ENCODE results near the gene TRMO.

Gene TRMO

GRCh38 chr9:97873425-97873824 lies 48.9 kb downstream of the TRMO start:
- no peak for DNase-seq (ENCODE audit: low read depth, low spot score)
- no peak overlapping the region for H3K4me3 ChIP-seq (ENCODE audit: low read length)

GRCh38 chr9:97868859-97869258 lies 53.4 kb downstream of the TRMO start:
- H3K4me3 ChIP-seq (ENCODE audit: low read length) = no peak overlapping the region
- DNase-seq (ENCODE audit: low read depth, low spot score) = no peak

- H3K4me3 ChIP-seq (ENCODE audit: low read length) = no peak overlapping the region
- no peak for DNase-seq (ENCODE audit: low read depth, low spot score)
Observed at GRCh38 chr9:97866848-97867247, 55.5 kb downstream of the TRMO start.

- no peak for DNase-seq (ENCODE audit: low read depth, low spot score)
- no peak overlapping the region for H3K4me3 ChIP-seq (ENCODE audit: low read length)
Observed at GRCh38 chr9:97866300-97866699, 56.0 kb downstream of the TRMO start.

GRCh38 chr9:97864396-97864795 lies 57.9 kb downstream of the TRMO start:
- DNase-seq (ENCODE audit: low read depth, low spot score) = no peak
- H3K4me3 ChIP-seq (ENCODE audit: low read length) = no peak overlapping the region

- DNase-seq (ENCODE audit: low read depth, low spot score) = no peak
- H3K4me3 ChIP-seq (ENCODE audit: low read length) = no peak overlapping the region
Observed at GRCh38 chr9:97863314-97863713, 59.0 kb downstream of the TRMO start.

- H3K4me3 ChIP-seq (ENCODE audit: low read length) = no peak overlapping the region
- DNase-seq (ENCODE audit: low read depth, low spot score) = no peak
Observed at GRCh38 chr9:97861148-97861475, 61.2 kb downstream of the TRMO start.

- no peak overlapping the region for H3K4me3 ChIP-seq (ENCODE audit: low read length)
- DNase-seq (ENCODE audit: low read depth, low spot score) = no peak
Observed at GRCh38 chr9:97860451-97861147, 61.7 kb downstream of the TRMO start.

- no peak overlapping the region for H3K4me3 ChIP-seq (ENCODE audit: low read length)
- no peak for DNase-seq (ENCODE audit: low read depth, low spot score)
Observed at GRCh38 chr9:97859346-97859745, 63.0 kb downstream of the TRMO start.

GRCh38 chr9:97858826-97859225 lies 63.5 kb downstream of the TRMO start:
- no peak for DNase-seq (ENCODE audit: low read depth, low spot score)
- H3K4me3 ChIP-seq (ENCODE audit: low read length) = no peak overlapping the region

- DNase-seq (ENCODE audit: low read depth, low spot score) = no peak
Observed at GRCh38 chr9:97858393-97858713, 63.9 kb downstream of the TRMO start.

GRCh38 chr9:97857606-97858392 lies 64.5 kb downstream of the TRMO start:
- DNase-seq (ENCODE audit: low read depth, low spot score) = no peak
- no peak overlapping the region for H3K4me3 ChIP-seq (ENCODE audit: low read length)

More at GRCh38 chr9:97858393-97858713, 63.9 kb downstream of the TRMO start:
- no peak overlapping the region for H3K4me3 ChIP-seq (ENCODE audit: low read length)

GRCh38 chr9:97856857-97857605 lies 65.3 kb downstream of the TRMO start:
- no peak for DNase-seq (ENCODE audit: low read depth, low spot score)
- no peak overlapping the region for H3K4me3 ChIP-seq (ENCODE audit: low read length)

- DNase-seq (ENCODE audit: low read depth, low spot score) = no peak
- H3K4me3 ChIP-seq (ENCODE audit: low read length) = no peak overlapping the region
Observed at GRCh38 chr9:97855899-97856298, 66.4 kb downstream of the TRMO start.

GRCh38 chr9:97855486-97855875 lies 66.8 kb downstream of the TRMO start:
- DNase-seq (ENCODE audit: low read depth, low spot score) = no peak

GRCh38 chr9:97854696-97855485 lies 67.4 kb downstream of the TRMO start:
- no peak overlapping the region for H3K4me3 ChIP-seq (ENCODE audit: low read length)

More at GRCh38 chr9:97855486-97855875, 66.8 kb downstream of the TRMO start:
- H3K4me3 ChIP-seq (ENCODE audit: low read length) = no peak overlapping the region

More at GRCh38 chr9:97854696-97855485, 67.4 kb downstream of the TRMO start:
- DNase-seq (ENCODE audit: low read depth, low spot score) = no peak

All from Jurkat, Clone E6-1 (cell line).